ENCODE results near the gene DCC.

DCC gene

GRCh38 chr18:53070788-53071187 lies 730.8 kb downstream of the DCC start:
- DNase-seq (ENCODE audit: low read depth) = no peak

DNA sequence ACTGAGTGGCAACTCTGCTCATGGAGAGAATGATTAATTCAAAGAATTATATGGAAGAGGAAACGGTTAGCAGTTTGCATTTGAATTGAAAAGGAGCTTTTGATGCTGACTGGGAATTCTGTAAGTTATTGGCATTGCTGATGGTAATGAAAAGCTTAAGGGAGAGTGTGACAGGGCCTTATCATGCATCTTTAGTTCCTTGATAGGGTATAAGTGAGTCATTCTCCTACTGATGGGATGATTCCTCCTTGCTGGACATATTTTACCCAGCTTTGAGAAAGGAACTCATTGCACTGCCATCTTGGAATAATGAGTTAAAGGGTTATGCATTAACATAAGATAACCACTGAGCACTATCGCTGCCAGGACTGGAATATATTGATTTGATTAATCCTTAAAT lies 740.7 kb downstream of the DCC start:
- DNase-seq (ENCODE audit: low read depth) = no peak

GRCh38 chr18:53093636-53094035 lies 753.6 kb downstream of the DCC start:
- DNase-seq (ENCODE audit: low read depth) = no peak

GRCh38 chr18:53101536-53102105 lies 761.6 kb downstream of the DCC start:
- DNase-seq (ENCODE audit: low read depth) = no peak

GRCh38 chr18:53114441-53114840 lies 774.4 kb downstream of the DCC start:
- DNase-seq (ENCODE audit: low read depth) = no peak

DNA sequence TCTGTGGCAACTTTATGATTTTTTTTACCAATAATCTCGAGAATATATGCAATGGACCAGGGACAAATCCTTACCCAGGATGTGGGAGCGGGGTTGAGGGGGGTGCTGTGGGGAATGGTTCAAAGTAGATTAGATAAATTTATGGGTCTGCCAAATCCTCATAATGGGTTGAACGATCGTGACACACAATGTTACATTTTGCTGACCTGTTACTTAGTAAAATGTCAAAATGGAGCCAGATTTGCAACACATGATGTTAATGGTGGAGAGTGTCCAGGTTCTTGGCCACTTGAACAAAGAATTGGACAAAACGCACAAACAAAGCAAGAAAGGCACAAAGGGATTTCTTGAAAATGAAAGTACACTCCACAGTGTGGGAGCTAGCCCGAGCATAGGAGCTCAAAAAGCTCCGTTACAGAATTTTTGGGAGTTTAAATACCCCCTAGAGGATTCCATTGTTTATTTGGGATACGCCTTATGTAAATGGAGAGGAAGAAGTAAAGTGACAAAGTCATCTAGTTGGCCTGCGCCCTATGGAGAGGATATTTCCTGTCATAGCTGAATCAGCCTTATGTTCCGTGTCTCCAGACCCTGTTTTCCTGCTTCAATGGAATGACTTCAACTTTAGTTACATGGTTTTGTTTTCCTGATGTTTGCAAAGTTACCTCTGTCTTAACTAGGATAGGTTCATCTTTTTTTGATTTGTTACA lies 776.0 kb downstream of the DCC start:
- no peak for DNase-seq (ENCODE audit: low read depth)

GRCh38 chr18:53117851-53118250 lies 777.9 kb downstream of the DCC start:
- DNase-seq (ENCODE audit: low read depth) = no peak

GRCh38 chr18:53126210-53126609 lies 786.2 kb downstream of the DCC start:
- DNase-seq (ENCODE audit: low read depth) = no peak

DNA sequence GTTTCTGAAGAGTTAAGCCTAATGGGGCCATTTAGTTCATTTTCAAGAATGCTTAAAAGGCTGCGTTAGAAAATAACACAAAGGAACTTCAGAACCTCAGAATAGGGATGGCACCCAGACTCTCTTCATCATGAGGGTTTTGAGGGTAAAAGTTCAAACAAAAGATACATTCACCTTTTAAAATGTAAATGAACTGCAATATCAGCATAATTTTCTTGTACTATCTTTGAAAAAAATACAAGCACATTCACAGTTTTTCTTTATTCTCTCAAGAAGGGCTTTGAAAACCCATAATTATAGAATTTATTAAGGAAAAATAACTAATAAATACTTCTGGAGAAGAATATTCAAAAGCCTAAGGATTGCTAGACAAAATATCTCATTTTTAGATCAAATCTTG lies 791.0 kb downstream of the DCC start:
- DNase-seq (ENCODE audit: low read depth) = no peak

DNA sequence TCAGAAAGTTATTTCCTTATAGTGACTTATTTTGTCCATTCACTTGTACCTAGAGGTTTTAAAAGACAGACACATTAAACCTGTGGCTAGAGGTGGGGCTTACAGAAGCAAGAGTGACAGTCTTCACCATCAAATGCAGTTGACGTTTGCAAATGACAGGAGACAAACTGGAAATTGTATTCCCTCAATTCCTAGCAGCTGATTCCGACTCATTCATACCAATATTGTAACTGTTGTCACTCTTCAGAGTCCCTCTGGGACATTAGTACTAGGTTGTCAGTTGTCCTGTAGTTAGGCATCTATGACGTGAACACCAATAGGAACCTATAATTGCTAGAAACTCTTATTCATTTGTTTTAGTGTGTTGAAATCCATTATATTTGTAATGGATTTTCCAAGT lies 794.7 kb downstream of the DCC start:
- DNase-seq (ENCODE audit: low read depth) = no peak

- no peak for DNase-seq (ENCODE audit: low read depth)
These were observed 795.7 kb downstream of the DCC start for GRCh38 chr18:53135654-53136053.

GRCh38 chr18:53139746-53140500 lies 799.9 kb downstream of the DCC start:
- DNase-seq (ENCODE audit: low read depth) = no peak

GRCh38 chr18:53142005-53142404 lies 802.0 kb downstream of the DCC start:
- DNase-seq (ENCODE audit: low read depth) = no peak

- DNase-seq (ENCODE audit: low read depth) = no peak
These were observed 807.5 kb downstream of the DCC start for GRCh38 chr18:53147472-53147871.

DNA sequence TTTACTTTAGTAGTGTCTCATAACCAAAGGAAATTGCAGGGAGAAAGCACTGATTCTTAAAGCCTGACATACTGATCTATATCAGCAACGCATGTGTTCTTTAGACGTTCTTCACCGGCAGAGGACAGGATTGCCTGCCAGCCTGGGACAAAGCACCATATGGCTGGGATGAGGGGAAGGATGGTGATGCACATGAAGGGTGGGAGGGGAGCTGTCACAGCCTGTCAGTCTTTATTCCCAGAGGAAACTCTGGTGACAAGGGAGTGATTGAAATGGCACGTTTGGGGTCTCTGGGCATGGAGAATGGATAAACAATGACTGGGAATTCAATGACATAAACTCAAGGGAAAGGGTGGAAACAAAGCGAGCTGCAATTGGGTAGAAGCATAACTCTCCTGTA lies 808.1 kb downstream of the DCC start:
- DNase-seq (ENCODE audit: low read depth) = no peak

- no peak for DNase-seq (ENCODE audit: low read depth)
These were observed 812.5 kb downstream of the DCC start for GRCh38 chr18:53152476-53152875.

- no peak for DNase-seq (ENCODE audit: low read depth)
These were observed 813.3 kb downstream of the DCC start for GRCh38 chr18:53153281-53153680.

GRCh38 chr18:53153800-53154199 lies 813.8 kb downstream of the DCC start:
- DNase-seq (ENCODE audit: low read depth) = no peak

- no peak for DNase-seq (ENCODE audit: low read depth)
These were observed 825.8 kb downstream of the DCC start for GRCh38 chr18:53165770-53166169.

DNA sequence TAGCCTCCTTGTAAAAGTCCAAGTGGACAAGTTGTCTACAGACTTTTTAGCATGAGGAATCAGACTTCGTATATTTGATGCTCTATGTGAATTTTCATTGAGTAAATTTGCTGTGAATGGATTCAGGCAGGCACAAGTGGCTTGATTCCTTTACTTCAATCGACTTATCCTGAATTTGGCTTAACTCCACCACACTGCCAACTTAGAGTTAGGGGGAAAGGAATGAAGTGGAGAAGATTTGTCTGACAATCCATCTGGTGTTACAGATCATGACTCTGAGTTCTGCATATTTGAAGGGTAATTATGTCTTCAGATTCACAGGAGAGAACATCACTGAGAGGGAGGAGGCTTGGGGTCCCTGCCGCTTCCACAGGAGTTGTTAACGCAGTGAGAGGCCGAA lies 829.3 kb downstream of the DCC start:
- no peak for DNase-seq (ENCODE audit: low read depth)

GRCh38 chr18:53191634-53192033 lies 851.6 kb downstream of the DCC start:
- no peak for DNase-seq (ENCODE audit: low read depth)

DNA sequence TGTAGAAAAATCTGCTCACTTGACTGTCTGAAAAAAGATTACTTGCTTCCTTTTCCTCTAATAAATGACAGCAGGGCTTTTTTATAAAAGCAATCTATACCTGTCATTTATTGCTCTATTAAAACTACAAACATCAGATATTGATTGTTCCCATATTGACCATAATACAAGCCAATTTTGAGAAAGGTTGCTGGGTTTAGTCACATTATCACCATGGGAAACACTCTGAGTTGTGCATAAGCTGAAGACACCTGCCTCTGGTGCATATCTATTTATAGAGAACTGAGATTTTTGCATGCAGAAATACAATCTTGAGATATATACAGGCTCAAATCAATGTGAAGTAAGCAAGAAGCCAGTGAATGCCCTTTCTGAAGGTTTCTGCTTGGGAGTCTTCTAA lies 853.9 kb downstream of the DCC start:
- DNase-seq (ENCODE audit: low read depth) = no peak

- DNase-seq (ENCODE audit: low read depth) = no peak
These were observed 879.9 kb downstream of the DCC start for GRCh38 chr18:53219853-53220252.
